K562 treated with DMSO at 1 percent for 48 hours (cell line): ENCODE results near the gene BLOC1S6. TPM values are rescaled to one million over a fixed set of nuclear protein-coding genes. Genes with fewer than 3 reads are reported as not detected.

Source experiments
- total RNA-seq: library from RNA; unstranded; fragments of 300-600 nt; gene quantifications from 2 replicates; pipeline ENCODE4 v1.2.3, GENCODE V29; 2022; ENCODE audit warnings: low replicate concordance; ENCODE audit errors: extremely low read depth

BLOC1S6 gene, protein sequence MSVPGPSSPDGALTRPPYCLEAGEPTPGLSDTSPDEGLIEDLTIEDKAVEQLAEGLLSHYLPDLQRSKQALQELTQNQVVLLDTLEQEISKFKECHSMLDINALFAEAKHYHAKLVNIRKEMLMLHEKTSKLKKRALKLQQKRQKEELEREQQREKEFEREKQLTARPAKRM
- not detected in 2 replicates for total RNA-seq

DNA sequence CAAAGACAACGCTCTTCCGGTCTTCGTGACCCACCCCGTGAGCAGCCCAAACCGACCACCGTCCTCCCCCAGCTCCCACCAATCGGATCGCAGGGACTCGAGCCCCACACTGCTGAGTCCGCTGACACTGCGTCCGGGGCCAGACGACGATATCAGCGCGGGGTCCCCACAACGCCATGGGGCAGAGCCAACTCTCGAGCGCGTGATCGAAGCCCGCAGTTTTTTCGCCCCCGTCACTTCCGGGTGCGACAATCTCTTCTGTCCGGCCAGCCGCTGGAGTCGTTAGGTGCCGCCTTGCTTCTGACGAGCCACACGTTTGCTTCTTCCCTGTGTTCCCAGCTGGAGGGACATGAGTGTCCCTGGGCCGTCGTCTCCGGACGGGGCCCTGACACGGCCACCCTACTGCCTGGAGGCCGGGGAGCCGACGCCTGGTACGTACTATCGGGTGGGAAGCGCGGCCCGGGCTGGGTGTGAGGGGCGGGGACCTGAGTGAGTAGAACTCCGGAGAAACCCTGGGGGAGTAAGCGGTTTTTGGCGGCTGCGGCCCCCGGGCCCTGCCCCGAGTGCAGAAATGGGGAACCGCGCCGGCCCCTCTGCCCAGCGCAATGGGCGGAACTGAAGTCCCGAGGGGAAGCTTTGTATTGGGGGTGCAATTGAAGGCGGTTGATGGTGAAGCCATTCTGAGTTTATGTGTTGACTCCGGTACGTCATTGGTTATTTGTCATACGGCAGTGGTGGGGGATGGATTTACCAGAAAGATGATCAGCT lies at the start of gene BLOC1S6:
BLOC1S6 (plus strand) TSS at position 285 of the 768 bp plus-strand sequence; CDS start at position 350, 65 bp downstream.

GRCh38 chr15:45634432-45635190 lies 47.4 kb downstream of the BLOC1S6 start, which contains the start of gene SQOR:
TSS of gene SQOR (plus strand) at chr15:45635029. CDS start at chr15:45658924, 23,895 bp downstream.

Other genes starting within 250 kb of the BLOC1S6 start
- gene GATM, start 208.8 kb upstream of the BLOC1S6 start, total RNA-seq, result not detected in 2 replicates
- gene SLC30A4, start 64.6 kb upstream of the BLOC1S6 start, total RNA-seq, result not detected in 2 replicates
- gene SQOR, start 47.6 kb downstream of the BLOC1S6 start, total RNA-seq, result not detected in 2 replicates